ENCODE results near the gene CFAP58. TPM values are rescaled to one million over a fixed set of nuclear protein-coding genes. Genes with fewer than 3 reads are reported as not detected.

CFAP58 gene
- polyA plus RNA-seq (2012; ENCODE audit: missing spikeins) = 0.19 TPM

- FAIRE-seq (peak; percentile 38), DNase-seq (ENCODE audit: insufficient read length) (peak; percentile 39)
- no peak for TF ChIP-seq POLR2A (IDR thresholded peaks at IDR 0.05; ENCODE audit: low read depth, low read length)
- no peak for TF ChIP-seq POLR2AphosphoS5 (IDR thresholded peaks at IDR 0.05; ENCODE audit: low read depth, low read length)
- no peak for TF ChIP-seq TAF1 (IDR thresholded peaks at IDR 0.05; ENCODE audit: borderline replicate concordance, low read depth, low read length)
Measured at GRCh38 chr10:104353325-104354048, at the start of gene CFAP58. Gene CFAP58 (plus strand): TSS chr10:104353833. CDS start chr10:104353898, 65 bp downstream.

- no peak for DNase-seq (ENCODE audit: insufficient read length)
- TF ChIP-seq TAF1 (IDR thresholded peaks at IDR 0.05; ENCODE audit: borderline replicate concordance, low read depth, low read length) (no peak), POLR2AphosphoS5 (IDR thresholded peaks at IDR 0.05; ENCODE audit: low read depth, low read length) (no peak), POLR2A (IDR thresholded peaks at IDR 0.05; ENCODE audit: low read depth, low read length) (no peak)
- FAIRE-seq = no peak
Measured at GRCh38 chr10:104304356-104304745, 49.3 kb upstream of the CFAP58 start.

GRCh38 chr10:104304927-104305326 is 48.7 kb upstream of the CFAP58 start:
- FAIRE-seq (no peak), DNase-seq (ENCODE audit: insufficient read length) (no peak)
- TF ChIP-seq POLR2A (IDR thresholded peaks at IDR 0.05; ENCODE audit: low read depth, low read length) (no peak), TAF1 (IDR thresholded peaks at IDR 0.05; ENCODE audit: borderline replicate concordance, low read depth, low read length) (no peak), POLR2AphosphoS5 (IDR thresholded peaks at IDR 0.05; ENCODE audit: low read depth, low read length) (no peak)

- FAIRE-seq = no peak
- DNase-seq (ENCODE audit: insufficient read length) = no peak
- TF ChIP-seq TAF1 (IDR thresholded peaks at IDR 0.05; ENCODE audit: borderline replicate concordance, low read depth, low read length) (no peak), POLR2A (IDR thresholded peaks at IDR 0.05; ENCODE audit: low read depth, low read length) (no peak), POLR2AphosphoS5 (IDR thresholded peaks at IDR 0.05; ENCODE audit: low read depth, low read length) (no peak)
Measured at GRCh38 chr10:104306897-104307296, 46.7 kb upstream of the CFAP58 start.

- no peak for DNase-seq (ENCODE audit: insufficient read length)
- FAIRE-seq = no peak
- TF ChIP-seq TAF1 (IDR thresholded peaks at IDR 0.05; ENCODE audit: borderline replicate concordance, low read depth, low read length) = no peak
- no peak for TF ChIP-seq POLR2AphosphoS5 (IDR thresholded peaks at IDR 0.05; ENCODE audit: low read depth, low read length)
- no peak for TF ChIP-seq POLR2A (IDR thresholded peaks at IDR 0.05; ENCODE audit: low read depth, low read length)
Measured at GRCh38 chr10:104307576-104308438, 45.8 kb upstream of the CFAP58 start.

GRCh38 chr10:104308439-104308903 is 45.2 kb upstream of the CFAP58 start:
- no peak for DNase-seq (ENCODE audit: insufficient read length)
- peak; percentile 68 for FAIRE-seq
- TF ChIP-seq POLR2AphosphoS5 (IDR thresholded peaks at IDR 0.05; ENCODE audit: low read depth, low read length) (no peak), TAF1 (IDR thresholded peaks at IDR 0.05; ENCODE audit: borderline replicate concordance, low read depth, low read length) (no peak), POLR2A (IDR thresholded peaks at IDR 0.05; ENCODE audit: low read depth, low read length) (no peak)

GRCh38 chr10:104309980-104310978 is 43.4 kb upstream of the CFAP58 start:
- TF ChIP-seq TAF1 (IDR thresholded peaks at IDR 0.05; ENCODE audit: borderline replicate concordance, low read depth, low read length) (no peak), POLR2AphosphoS5 (IDR thresholded peaks at IDR 0.05; ENCODE audit: low read depth, low read length) (0 out of 2 replicates have a peak, but pooled peaks have one; percentile 5)
- FAIRE-seq (no peak), DNase-seq (ENCODE audit: insufficient read length) (no peak)

GRCh38 chr10:104311184-104311720 is 42.4 kb upstream of the CFAP58 start:
- DNase-seq (ENCODE audit: insufficient read length) (no peak), FAIRE-seq (no peak)
- TF ChIP-seq TAF1 (IDR thresholded peaks at IDR 0.05; ENCODE audit: borderline replicate concordance, low read depth, low read length) (no peak), POLR2AphosphoS5 (IDR thresholded peaks at IDR 0.05; ENCODE audit: low read depth, low read length) (no peak), POLR2A (IDR thresholded peaks at IDR 0.05; ENCODE audit: low read depth, low read length) (no peak)

- DNase-seq (ENCODE audit: insufficient read length) (no peak), FAIRE-seq (no peak)
- no peak for TF ChIP-seq POLR2A (IDR thresholded peaks at IDR 0.05; ENCODE audit: low read depth, low read length)
- TF ChIP-seq POLR2AphosphoS5 (IDR thresholded peaks at IDR 0.05; ENCODE audit: low read depth, low read length) = no peak
- no peak for TF ChIP-seq TAF1 (IDR thresholded peaks at IDR 0.05; ENCODE audit: borderline replicate concordance, low read depth, low read length)
Measured at GRCh38 chr10:104314591-104315485, 38.8 kb upstream of the CFAP58 start.

All from GM12892 (cell line).